Tibial nerve (tissue), 4 donors: ENCODE results near the gene SLC10A3.

Source experiments
- EP300 ChIP-seq, 2 donors: sonication (generic); formaldehyde crosslinking; IDR thresholded peaks; one replicate each; pipeline ENCODE4 v1.6.1; 2017; ENCODE audit warnings: antibody characterized with exemption in 2 of 2, mild to moderate bottlenecking in 1 of 2
- POLR2A ChIP-seq, 2 donors: fragments of 450-650 bp; IDR thresholded peaks; one replicate each; pipeline ENCODE4 v1.6.1; 2017; ENCODE audit warnings: antibody characterized with exemption in 2 of 2, mild to moderate bottlenecking in 2 of 2, moderate library complexity in 2 of 2
- TF ChIP-seq, protein P1 (sequence below), 5 experiments: fragments of 200-600 bp in 3 of 5; fragments of 450-650 bp in 2 of 5; sonication (generic) in 3 of 5; IDR thresholded peaks; one replicate each; pipeline ENCODE4 v1.5.1; 2016 to 2019; ENCODE audit warnings: antibody characterized with exemption in 5 of 5, mild to moderate bottlenecking in 3 of 5, moderate library complexity in 2 of 5

DNA sequence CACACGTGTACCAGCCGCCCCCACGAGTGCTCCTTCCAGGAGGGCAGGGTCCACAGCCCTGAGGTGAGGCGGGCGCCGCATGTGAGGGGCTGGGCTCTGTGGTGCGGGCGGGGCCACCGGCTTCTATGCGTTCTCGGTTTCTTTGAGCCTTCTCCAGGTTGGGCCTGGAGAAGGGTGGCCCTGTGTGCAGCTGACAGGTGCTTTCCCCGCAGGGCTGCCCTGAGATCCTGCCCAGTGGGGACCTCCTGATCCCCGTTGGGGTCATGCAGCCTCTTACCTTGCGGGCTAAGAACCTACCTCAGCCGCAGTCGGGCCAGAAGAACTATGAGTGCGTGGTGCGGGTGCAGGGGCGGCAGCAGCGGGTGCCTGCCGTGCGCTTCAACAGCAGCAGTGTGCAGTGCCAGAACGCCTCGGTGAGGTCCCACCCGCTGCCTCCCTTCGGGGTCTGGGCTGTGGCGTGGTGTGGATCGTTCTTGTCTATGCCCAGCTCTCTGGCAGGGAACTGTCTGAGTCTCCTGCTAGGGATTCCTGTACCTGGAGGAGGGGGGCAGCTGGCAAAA, 25.5 kb downstream of the SLC10A3 start:
- TF ChIP-seq EP300 (IDR thresholded peaks at IDR 0.05), result no peak
- TF ChIP-seq, protein P1, sequence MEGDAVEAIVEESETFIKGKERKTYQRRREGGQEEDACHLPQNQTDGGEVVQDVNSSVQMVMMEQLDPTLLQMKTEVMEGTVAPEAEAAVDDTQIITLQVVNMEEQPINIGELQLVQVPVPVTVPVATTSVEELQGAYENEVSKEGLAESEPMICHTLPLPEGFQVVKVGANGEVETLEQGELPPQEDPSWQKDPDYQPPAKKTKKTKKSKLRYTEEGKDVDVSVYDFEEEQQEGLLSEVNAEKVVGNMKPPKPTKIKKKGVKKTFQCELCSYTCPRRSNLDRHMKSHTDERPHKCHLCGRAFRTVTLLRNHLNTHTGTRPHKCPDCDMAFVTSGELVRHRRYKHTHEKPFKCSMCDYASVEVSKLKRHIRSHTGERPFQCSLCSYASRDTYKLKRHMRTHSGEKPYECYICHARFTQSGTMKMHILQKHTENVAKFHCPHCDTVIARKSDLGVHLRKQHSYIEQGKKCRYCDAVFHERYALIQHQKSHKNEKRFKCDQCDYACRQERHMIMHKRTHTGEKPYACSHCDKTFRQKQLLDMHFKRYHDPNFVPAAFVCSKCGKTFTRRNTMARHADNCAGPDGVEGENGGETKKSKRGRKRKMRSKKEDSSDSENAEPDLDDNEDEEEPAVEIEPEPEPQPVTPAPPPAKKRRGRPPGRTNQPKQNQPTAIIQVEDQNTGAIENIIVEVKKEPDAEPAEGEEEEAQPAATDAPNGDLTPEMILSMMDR (IDR thresholded peaks at IDR 0.05), result no peak
- no peak for TF ChIP-seq POLR2A (IDR thresholded peaks at IDR 0.05)
